Mucosa of rectum (tissue), 2 donors: ENCODE results near the gene TTC7B.

ENCODE experiments used
- H3K27ac ChIP-seq, 2 donors: one replicate each; pipeline ENCODE4 v1.7.0; 2013; ENCODE audit warnings: inconsistent platforms in 2 of 2, low read depth in 2 of 2, low read length in 2 of 2
- H3K27me3 ChIP-seq, 2 donors: one replicate each; pipeline ENCODE4 v1.7.0; 2013; ENCODE audit warnings: low read length in 2 of 2; ENCODE audit not compliant: control insufficient read depth in 2 of 2, insufficient read depth in 2 of 2
- H3K36me3 ChIP-seq, 2 donors: one replicate each; pipeline ENCODE4 v1.7.0; 2013; ENCODE audit warnings: low read length in 2 of 2; ENCODE audit not compliant: control insufficient read depth in 2 of 2, insufficient read depth in 2 of 2
- H3K4me1 ChIP-seq, 2 donors: one replicate each; pipeline ENCODE4 v1.7.0; 2013; ENCODE audit warnings: low read length in 2 of 2, mild to moderate bottlenecking in 1 of 2; ENCODE audit not compliant: control insufficient read depth in 2 of 2, insufficient read depth in 2 of 2
- H3K4me3 ChIP-seq, 2 donors: one replicate each; pipeline ENCODE4 v1.7.0; 2013; ENCODE audit warnings: low read length in 2 of 2
- H3K9ac ChIP-seq, 2 donors: one replicate each; pipeline ENCODE4 v1.7.0; 2013; ENCODE audit warnings: low read length in 2 of 2, low read depth in 1 of 2, mild to moderate bottlenecking in 1 of 2
- H3K9me3 ChIP-seq, 2 donors: one replicate each; pipeline ENCODE4 v1.7.0; 2013; ENCODE audit warnings: low read length in 2 of 2; ENCODE audit not compliant: control insufficient read depth in 2 of 2
- donor health status: healthy.
- donor health status: Normal muscosa, but diverticular disease.

The TTC7B gene

GRCh38 chr14:90508036-90508435 lies 308.2 kb downstream of the TTC7B start:
- Histone ChIP-seq H3K27ac (no peak overlapping the region), H3K9me3 (no peaks in the 10 kb centered on the region), H3K4me1 (peaks cover 21 to 37% of the 10 kb centered on the region in 2 donors), H3K36me3 (no peaks in the 10 kb centered on the region), H3K9ac (no peak overlapping the region), H3K4me3 (no peak overlapping the region), H3K27me3 (no peaks in the 10 kb centered on the region)

DNA sequence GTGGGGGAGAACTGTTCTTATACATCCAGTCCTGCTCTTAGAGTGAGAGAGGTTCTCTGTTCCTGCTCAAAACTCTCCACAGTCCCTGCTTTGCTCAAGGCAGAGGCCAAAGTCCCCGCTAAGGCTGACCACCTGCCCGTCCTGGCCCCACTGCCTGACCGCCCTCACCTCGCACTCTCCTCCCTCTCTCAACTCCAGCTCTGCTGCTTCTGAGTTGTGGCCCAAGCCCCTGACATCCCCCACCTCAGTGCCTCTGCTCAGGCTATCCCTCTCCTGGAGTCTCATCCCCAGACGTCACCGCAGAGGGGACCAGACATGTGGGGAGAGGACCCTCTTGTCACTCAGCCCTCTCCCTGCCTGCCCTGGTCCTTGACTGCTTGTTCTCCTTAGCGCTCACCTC lies 308.8 kb downstream of the TTC7B start:
- Histone ChIP-seq H3K36me3 (no peaks in the 10 kb centered on the region), H3K9ac (no peak overlapping the region), H3K27ac (no peak overlapping the region), H3K4me3 (no peak overlapping the region), H3K9me3 (no peaks in the 10 kb centered on the region), H3K4me1 (peaks cover 15 to 31% of the 10 kb centered on the region in 2 donors), H3K27me3 (no peaks in the 10 kb centered on the region)

- Histone ChIP-seq H3K27me3 (no peaks in the 10 kb centered on the region), H3K36me3 (no peaks in the 10 kb centered on the region), H3K9me3 (no peaks in the 10 kb centered on the region), H3K4me1 (peaks cover 8 to 25% of the 10 kb centered on the region in 2 donors), H3K4me3 (no peak overlapping the region), H3K27ac (no peak overlapping the region), H3K9ac (no peak overlapping the region)
Observed at GRCh38 chr14:90506748-90507147, 309.5 kb downstream of the TTC7B start.

DNA sequence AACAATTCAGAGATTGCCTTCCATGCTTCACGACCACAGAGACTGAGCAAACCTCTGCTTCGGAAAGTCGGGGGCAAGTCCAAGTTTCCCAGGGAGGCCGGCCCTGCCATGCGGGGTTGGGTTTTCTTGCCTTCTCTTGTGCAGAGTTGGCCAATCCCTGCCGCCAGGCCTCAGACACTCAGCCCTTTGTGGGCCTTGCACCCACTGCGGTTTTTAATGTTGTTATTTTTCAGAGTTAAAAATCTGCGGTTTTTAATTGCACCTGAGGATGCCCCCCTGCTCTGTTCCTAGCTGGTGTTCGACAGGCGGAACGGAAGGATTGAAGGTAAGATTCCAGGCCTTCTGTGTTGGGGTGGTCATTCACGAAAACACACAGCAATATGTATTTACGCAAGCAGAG lies 310.7 kb downstream of the TTC7B start:
- Histone ChIP-seq H3K4me3 (no peak overlapping the region), H3K36me3 (no peaks in the 10 kb centered on the region), H3K4me1 (peaks cover 6 to 21% of the 10 kb centered on the region in 2 donors), H3K9ac (no peak overlapping the region), H3K27ac (no peak overlapping the region), H3K9me3 (no peaks in the 10 kb centered on the region), H3K27me3 (no peaks in the 10 kb centered on the region)

DNA sequence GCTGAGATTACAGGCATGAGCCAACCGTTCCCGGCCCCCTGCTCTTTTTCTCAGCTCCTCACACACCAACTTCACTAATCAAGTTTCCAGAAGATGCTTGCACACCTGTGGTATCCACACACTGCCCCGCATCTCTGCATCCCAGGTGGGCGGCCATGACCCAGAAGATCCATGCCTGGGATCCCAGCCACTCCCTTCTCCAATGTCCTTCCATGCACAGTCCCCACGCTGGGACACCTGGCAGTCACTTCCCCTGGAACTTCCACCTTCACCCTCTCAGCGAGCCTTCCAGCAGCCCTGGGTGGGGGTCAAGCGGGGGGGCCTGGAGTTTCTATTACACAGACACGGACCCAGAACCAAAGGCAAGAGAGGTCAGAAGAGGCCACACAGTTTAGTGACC lies 311.6 kb downstream of the TTC7B start:
- Histone ChIP-seq H3K4me1 (peaks cover 0 to 14% of the 10 kb centered on the region in 2 donors), H3K27me3 (peaks cover 0 to 2% of the 10 kb centered on the region in 2 donors), H3K36me3 (no peaks in the 10 kb centered on the region), H3K27ac (no peak overlapping the region), H3K4me3 (no peak overlapping the region), H3K9me3 (no peaks in the 10 kb centered on the region), H3K9ac (no peak overlapping the region)

GRCh38 chr14:90503582-90503981 lies 312.6 kb downstream of the TTC7B start:
- H3K36me3 ChIP-seq, result no peaks in the 10 kb centered on the region
- H3K4me3 ChIP-seq, result no peak overlapping the region
- H3K27ac ChIP-seq, result no peak overlapping the region
- H3K27me3 ChIP-seq, result peaks cover 0 to 2% of the 10 kb centered on the region in 2 donors
- H3K9ac ChIP-seq, result no peak overlapping the region
- H3K9me3 ChIP-seq, result no peaks in the 10 kb centered on the region
- H3K4me1 ChIP-seq, result peaks cover 0 to 6% of the 10 kb centered on the region in 2 donors

GRCh38 chr14:90502760-90503159 lies 313.5 kb downstream of the TTC7B start:
- Histone ChIP-seq H3K36me3 (no peaks in the 10 kb centered on the region), H3K9me3 (no peaks in the 10 kb centered on the region), H3K27me3 (peaks cover 0 to 2% of the 10 kb centered on the region in 2 donors), H3K9ac (no peak overlapping the region), H3K4me3 (no peak overlapping the region), H3K27ac (no peak overlapping the region), H3K4me1 (peaks cover 0 to 3% of the 10 kb centered on the region in 2 donors)

DNA sequence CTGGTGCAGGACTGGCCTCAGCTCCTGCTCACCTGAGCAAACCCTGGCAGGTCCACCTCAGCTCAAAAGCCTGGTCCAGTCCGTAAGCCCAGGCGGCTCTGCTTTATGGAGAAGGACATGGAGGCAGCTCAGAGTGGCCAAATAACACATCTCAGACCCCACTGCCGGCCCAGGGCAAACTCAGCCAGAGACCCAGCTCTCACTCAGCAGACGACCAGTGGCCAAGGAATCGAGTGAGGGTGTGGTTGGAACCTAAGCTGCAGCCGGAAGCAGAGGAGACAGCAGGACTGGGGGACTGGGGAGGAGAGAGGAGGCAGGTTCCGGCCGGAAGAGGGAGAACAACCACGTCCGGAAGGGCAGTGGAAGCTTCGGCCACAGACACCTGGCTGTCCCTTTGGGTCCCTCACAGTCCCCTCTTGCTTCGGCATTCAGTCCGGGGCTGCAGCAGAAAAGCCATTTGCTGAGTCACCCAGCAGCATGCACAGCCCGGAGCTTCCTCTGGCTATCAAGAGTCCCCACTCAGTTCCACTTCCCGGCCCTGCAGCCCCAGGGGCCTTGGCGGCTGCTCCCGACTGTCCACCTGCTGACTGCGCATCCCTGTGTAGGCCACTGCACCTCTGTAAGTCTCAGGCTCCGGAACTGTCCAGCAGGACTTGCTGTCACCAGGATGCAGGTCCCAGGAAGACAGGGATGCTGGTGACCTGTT lies 315.4 kb downstream of the TTC7B start:
- H3K9ac ChIP-seq, result no peak overlapping the region
- peaks cover 0 to 3% of the 10 kb centered on the region in 2 donors for H3K4me1 ChIP-seq
- H3K9me3 ChIP-seq, result no peaks in the 10 kb centered on the region
- no peak overlapping the region for H3K4me3 ChIP-seq
- peaks cover 0 to 2% of the 10 kb centered on the region in 2 donors for H3K27me3 ChIP-seq
- H3K27ac ChIP-seq, result no peak overlapping the region
- no peaks in the 10 kb centered on the region for H3K36me3 ChIP-seq

- no peaks in the 10 kb centered on the region for H3K9me3 ChIP-seq
- H3K27ac ChIP-seq, result no peak overlapping the region
- H3K4me3 ChIP-seq, result no peak overlapping the region
- no peaks in the 10 kb centered on the region for H3K36me3 ChIP-seq
- peaks cover 0 to 2% of the 10 kb centered on the region in 2 donors for H3K27me3 ChIP-seq
- no peak overlapping the region for H3K9ac ChIP-seq
- peaks cover 0 to 3% of the 10 kb centered on the region in 2 donors for H3K4me1 ChIP-seq
Observed at GRCh38 chr14:90499908-90500664, 316.1 kb downstream of the TTC7B start.

GRCh38 chr14:90499121-90499520 lies 317.1 kb downstream of the TTC7B start:
- H3K4me1 ChIP-seq, result peaks cover 0 to 3% of the 10 kb centered on the region in 2 donors
- H3K27ac ChIP-seq, result no peak overlapping the region
- H3K4me3 ChIP-seq, result no peak overlapping the region
- peaks cover 0 to 2% of the 10 kb centered on the region in 2 donors for H3K27me3 ChIP-seq
- H3K36me3 ChIP-seq, result no peaks in the 10 kb centered on the region
- H3K9ac ChIP-seq, result no peak overlapping the region
- H3K9me3 ChIP-seq, result no peaks in the 10 kb centered on the region
